ENCODE results near the gene DDOST. TPM values are rescaled to one million over a fixed set of nuclear protein-coding genes. Genes with fewer than 3 reads are reported as not detected.

Gene DDOST
- total RNA-seq, 4 donors from 2014 or later = 86.4 to 126 (median 103) TPM

DNA sequence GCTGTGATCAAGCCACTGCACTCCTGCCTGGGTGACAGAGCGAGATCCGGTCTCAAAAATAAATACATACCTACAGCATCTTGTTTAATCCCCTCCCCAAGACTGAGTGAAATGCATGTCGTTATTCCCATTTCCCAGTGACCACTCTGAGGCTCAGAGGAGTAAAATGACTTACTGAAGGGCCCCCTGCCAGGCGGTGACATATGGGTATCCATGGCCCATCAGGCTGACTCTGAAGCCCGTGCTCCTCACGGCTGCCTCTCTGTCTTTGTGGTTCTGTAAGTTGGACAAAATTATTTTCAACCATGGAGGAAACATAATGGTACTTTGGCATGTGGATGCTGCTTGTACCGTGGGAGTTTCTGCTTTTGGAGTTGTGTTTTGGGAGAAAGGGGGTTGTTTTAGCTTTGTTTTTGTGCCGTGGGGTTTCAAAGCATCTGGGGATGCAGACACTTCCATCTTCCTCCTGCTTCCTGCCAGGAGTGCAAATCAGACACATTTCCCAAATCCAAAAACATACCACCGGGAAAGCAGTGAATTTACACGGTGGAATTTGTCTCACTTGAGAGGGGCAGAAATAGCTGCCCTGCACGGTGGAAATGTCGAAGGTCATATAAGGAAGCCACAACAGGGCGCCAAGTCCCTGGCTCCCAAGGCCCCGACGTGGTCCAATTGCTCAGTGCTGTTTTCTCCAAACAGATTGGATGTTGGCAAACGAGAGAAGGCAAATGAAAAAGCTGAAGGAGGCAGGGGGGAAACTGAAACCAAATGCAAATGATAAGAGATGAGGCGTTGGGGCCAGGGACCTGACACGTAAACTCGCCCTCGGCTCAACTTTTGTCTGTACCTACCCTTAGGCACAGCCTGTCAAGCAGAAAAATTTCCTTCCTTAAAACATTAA, 45.0 kb downstream of the DDOST start:
- no peak for DNase-seq (ENCODE audit: extremely low spot score)
- Histone ChIP-seq H3K9me3 (no peaks in the 10 kb centered on the region), H3K4me3 (peak overlapping the region in 2 of 4 donors; percentile 7 to 10), H3K27ac (replicated peaks in 1 of 4) (peak overlapping the region in 2 of 4 donors; percentile 54 to 55), H3K4me1 (peaks cover 18 to 28% (median 25%) of the 10 kb centered on the region in 4 donors), H3K27me3 (no peaks in the 10 kb centered on the region), H3K36me3 (no peaks in the 10 kb centered on the region)
- TF ChIP-seq, protein P1, sequence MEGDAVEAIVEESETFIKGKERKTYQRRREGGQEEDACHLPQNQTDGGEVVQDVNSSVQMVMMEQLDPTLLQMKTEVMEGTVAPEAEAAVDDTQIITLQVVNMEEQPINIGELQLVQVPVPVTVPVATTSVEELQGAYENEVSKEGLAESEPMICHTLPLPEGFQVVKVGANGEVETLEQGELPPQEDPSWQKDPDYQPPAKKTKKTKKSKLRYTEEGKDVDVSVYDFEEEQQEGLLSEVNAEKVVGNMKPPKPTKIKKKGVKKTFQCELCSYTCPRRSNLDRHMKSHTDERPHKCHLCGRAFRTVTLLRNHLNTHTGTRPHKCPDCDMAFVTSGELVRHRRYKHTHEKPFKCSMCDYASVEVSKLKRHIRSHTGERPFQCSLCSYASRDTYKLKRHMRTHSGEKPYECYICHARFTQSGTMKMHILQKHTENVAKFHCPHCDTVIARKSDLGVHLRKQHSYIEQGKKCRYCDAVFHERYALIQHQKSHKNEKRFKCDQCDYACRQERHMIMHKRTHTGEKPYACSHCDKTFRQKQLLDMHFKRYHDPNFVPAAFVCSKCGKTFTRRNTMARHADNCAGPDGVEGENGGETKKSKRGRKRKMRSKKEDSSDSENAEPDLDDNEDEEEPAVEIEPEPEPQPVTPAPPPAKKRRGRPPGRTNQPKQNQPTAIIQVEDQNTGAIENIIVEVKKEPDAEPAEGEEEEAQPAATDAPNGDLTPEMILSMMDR (IDR thresholded peaks at IDR 0.05) = no peak
- TF ChIP-seq POLR2A (IDR thresholded peaks at IDR 0.05; ENCODE audit: low read depth) = no peak
- WGBS = 53% methylated on average over 20 of the region's 20 CpGs
- intact Hi-C loops (cut with DNase I) = loop anchor here (2.0 kb wide), 1 partner anchor 17 kb away; the partner anchor contains the start of gene PINK1

DNA sequence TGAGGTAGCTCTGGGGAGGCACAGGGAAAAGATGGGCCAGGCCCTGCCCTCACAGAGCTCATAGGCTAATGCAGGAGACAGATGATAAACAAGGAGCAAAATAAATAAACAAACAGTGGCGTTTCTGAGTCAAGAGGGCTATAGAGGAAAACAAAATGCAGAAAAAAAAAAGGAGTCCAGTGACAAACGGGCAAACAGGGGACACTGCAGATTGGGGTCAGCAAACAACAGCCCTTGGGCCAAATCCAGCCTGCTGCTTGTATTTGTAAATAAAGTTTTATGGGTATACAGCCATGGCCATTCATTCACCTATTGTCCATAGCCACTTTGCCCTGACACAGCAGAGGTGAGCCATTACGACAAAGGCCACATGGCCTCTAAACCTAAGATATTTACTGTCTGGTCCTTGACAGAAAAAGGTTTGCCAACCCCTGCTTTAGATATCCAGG, 47.0 kb downstream of the DDOST start:
- 63% methylated on average over 3 of the region's 3 CpGs for WGBS
- intact Hi-C loops (cut with DNase I) = loop anchor here (2.0 kb wide), 1 partner anchor 19 kb away; the partner anchor contains the start of gene PINK1

DNA sequence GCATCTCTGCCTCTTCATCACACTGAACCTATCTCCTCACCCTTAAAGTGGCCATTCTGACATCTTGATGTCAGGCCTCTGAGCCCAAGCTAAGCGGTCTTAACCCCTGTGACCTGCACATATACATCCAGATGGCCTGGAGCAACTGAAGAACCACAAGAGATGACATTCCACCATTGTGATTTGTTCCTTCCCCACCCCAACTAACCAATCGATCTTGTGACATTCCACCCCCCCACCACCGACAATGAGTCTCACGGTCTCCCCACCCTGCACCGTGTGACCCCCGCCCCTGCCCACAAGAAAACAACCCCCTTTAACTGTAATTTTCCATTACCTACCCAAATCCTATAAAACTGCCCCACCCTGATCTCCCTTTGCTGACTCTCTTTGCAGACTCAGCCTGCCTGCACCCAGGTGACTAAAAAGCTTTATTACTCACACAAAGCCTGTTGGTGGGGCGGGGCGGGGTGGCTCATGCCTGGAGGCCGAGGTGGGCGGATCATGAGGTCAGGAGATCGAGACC, 48.9 kb downstream of the DDOST start:
- Histone ChIP-seq H3K27ac (replicated peaks in 1 of 4) (no peak overlapping the region), H3K4me1 (peaks cover 18 to 28% (median 25%) of the 10 kb centered on the region in 4 donors), H3K27me3 (no peaks in the 10 kb centered on the region), H3K9me3 (no peaks in the 10 kb centered on the region), H3K36me3 (no peaks in the 10 kb centered on the region), H3K4me3 (no peak overlapping the region)
- intact Hi-C loops (cut with DNase I) = no loop called here
- 85% methylated on average over 10 of the region's 11 CpGs for WGBS
- no peak for TF ChIP-seq POLR2AphosphoS5 (IDR thresholded peaks at IDR 0.05)
- TF ChIP-seq POLR2A (IDR thresholded peaks at IDR 0.05; ENCODE audit: low read depth) = no peak
- TF ChIP-seq EP300 (IDR thresholded peaks at IDR 0.05) = no peak
- TF ChIP-seq, protein P1 (IDR thresholded peaks at IDR 0.05) = no peak
- DNase-seq (ENCODE audit: extremely low spot score) = no peak

More for the DNA sequence above, 47.0 kb downstream of the DDOST start:
- TF ChIP-seq POLR2A (IDR thresholded peaks at IDR 0.05; ENCODE audit: low read depth) = no peak
- Histone ChIP-seq H3K36me3 (no peaks in the 10 kb centered on the region), H3K27ac (replicated peaks in 1 of 4) (peak overlapping the region; percentile 46 to 81 (median 72)), H3K27me3 (no peaks in the 10 kb centered on the region), H3K4me1 (peaks cover 18 to 28% (median 25%) of the 10 kb centered on the region in 4 donors), H3K9me3 (no peaks in the 10 kb centered on the region), H3K4me3 (no peak overlapping the region)
- no peak for DNase-seq (ENCODE audit: extremely low spot score)

DNA sequence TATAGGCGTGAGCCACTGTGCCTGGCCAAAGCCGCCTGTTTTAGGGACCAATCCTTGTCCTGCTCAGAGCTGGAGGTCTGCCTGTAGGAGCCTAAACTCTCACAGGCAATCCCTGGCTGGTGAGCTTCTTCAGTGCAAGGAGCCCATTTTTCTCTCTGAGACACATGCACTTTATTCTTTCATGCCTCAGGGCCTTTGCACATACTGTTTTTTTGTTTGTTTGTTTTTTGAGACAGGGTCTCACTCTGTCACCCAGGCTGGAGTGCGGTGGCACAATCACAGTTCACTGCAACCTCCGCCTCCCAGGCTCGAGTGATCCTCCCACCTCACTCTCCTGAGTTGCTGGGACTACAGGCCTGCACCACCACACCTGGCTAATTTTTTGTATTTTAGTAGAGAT, 49.5 kb downstream of the DDOST start:
- DNase-seq (ENCODE audit: extremely low spot score) = no peak
- H3K4me1 ChIP-seq = peaks cover 18 to 24% (median 23%) of the 10 kb centered on the region in 4 donors
- H3K27me3 ChIP-seq = no peaks in the 10 kb centered on the region
- TF ChIP-seq, protein P1 (IDR thresholded peaks at IDR 0.05) = no peak
- TF ChIP-seq POLR2AphosphoS5 (IDR thresholded peaks at IDR 0.05) (no peak), EP300 (IDR thresholded peaks at IDR 0.05) (no peak), POLR2A (IDR thresholded peaks at IDR 0.05; ENCODE audit: low read depth) (no peak)
- no peak overlapping the region for H3K27ac ChIP-seq (replicated peaks in 1 of 4)
- H3K36me3 ChIP-seq = no peaks in the 10 kb centered on the region
- WGBS = 98% methylated on average over 5 of the region's 5 CpGs
- intact Hi-C loops (cut with DNase I) = no loop called here
- H3K9me3 ChIP-seq = no peaks in the 10 kb centered on the region
- no peak overlapping the region for H3K4me3 ChIP-seq

DNA sequence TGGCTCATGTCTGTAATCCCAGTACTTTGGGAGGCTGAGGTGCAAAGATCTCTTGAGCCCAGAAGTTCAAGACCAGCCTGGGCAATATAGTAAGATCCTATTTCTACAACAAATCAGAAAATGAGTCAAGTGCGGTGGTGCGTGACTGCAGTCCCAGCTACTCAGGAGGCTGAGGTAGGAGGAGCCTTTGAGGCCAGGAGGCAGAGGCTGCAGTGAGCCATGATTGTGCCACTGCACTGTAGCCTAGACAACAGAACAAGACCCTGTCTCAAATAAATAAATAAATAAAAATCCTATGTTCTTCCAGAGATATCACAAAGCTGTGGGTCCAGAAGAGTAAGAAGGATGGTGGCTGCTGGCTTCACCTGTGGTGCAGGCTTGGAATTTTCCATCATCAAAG, 50.2 kb downstream of the DDOST start:
- Histone ChIP-seq H3K4me1 (peaks cover 14 to 19% (median 17%) of the 10 kb centered on the region in 4 donors), H3K9me3 (no peaks in the 10 kb centered on the region), H3K27ac (replicated peaks in 1 of 4) (no peak overlapping the region), H3K36me3 (no peaks in the 10 kb centered on the region), H3K27me3 (no peaks in the 10 kb centered on the region), H3K4me3 (no peak overlapping the region)
- no peak for DNase-seq (ENCODE audit: extremely low spot score)
- intact Hi-C loops (cut with DNase I) = no loop called here
- TF ChIP-seq POLR2A (IDR thresholded peaks at IDR 0.05; ENCODE audit: low read depth) (no peak), EP300 (IDR thresholded peaks at IDR 0.05) (no peak), POLR2AphosphoS5 (IDR thresholded peaks at IDR 0.05) (no peak)
- TF ChIP-seq, protein P1 (IDR thresholded peaks at IDR 0.05) = no peak
- WGBS = 88% methylated on average over 2 of the region's 2 CpGs
